HG03558 (cell line): ENCODE results near the gene ABCB10.
"Not testable (repeated sequence)": the region's sequence is repeated elsewhere in the genome, so short reads cannot be mapped to it uniquely, and the experiment has no call there.

Experiments used
- ATAC-seq: cut with Tn5 transposase; IDR thresholded peaks from one replicate; pipeline ENCODE4 v1.9.1; 2021; ENCODE audit warnings: moderate number of reproducible peaks; ENCODE audit not compliant: unreplicated experiment; ENCODE audit errors: extremely low read depth

ABCB10 gene

GRCh38 chr1:229480495-229480894, 78.0 kb downstream of the ABCB10 start:
- no peak for ATAC-seq

- peak; percentile 47 for ATAC-seq
These were observed 78.7 kb downstream of the ABCB10 start for GRCh38 chr1:229479660-229480399.

GRCh38 chr1:229478852-229479251, 79.7 kb downstream of the ABCB10 start:
- peak; percentile 57 for ATAC-seq

GRCh38 chr1:229475859-229476258, 82.6 kb downstream of the ABCB10 start:
- ATAC-seq = not testable (repeated sequence)

GRCh38 chr1:229474509-229474908, 84.0 kb downstream of the ABCB10 start:
- no peak for ATAC-seq

- no peak for ATAC-seq
These were observed 87.3 kb downstream of the ABCB10 start for GRCh38 chr1:229471175-229471574.

GRCh38 chr1:229470406-229471043, 88.0 kb downstream of the ABCB10 start:
- ATAC-seq = no peak

- no peak for ATAC-seq
These were observed 91.6 kb downstream of the ABCB10 start for GRCh38 chr1:229466887-229467286.
